DOHH2 (cell line): ENCODE results near the gene DNAJC25.

ENCODE experiments used
- H3F3A ChIP-seq: fragments of 200-600 bp; sonication (generic), shearing (Covaris generic); 2 replicates; pipeline ENCODE4 v1.6.0; 2016; ENCODE audit warnings: antibody characterized with exemption, mild to moderate bottlenecking; ENCODE audit not compliant: control insufficient read depth, insufficient read depth
- H3K27ac ChIP-seq: fragments of 200-600 bp; sonication (generic); 2 replicates; pipeline ENCODE4 v1.5.1; 2014; ENCODE audit warnings: low read depth, mild to moderate bottlenecking, low read length, moderate library complexity
- H3K27me3 ChIP-seq: fragments of 200-600 bp; sonication (generic); 2 replicates; pipeline ENCODE4 v1.6.1; 2014; ENCODE audit warnings: mild to moderate bottlenecking, low read length, mixed read lengths; ENCODE audit not compliant: control insufficient read depth
- H3K36me3 ChIP-seq: fragments of 200-600 bp; sonication (generic); 2 replicates; pipeline ENCODE4 v1.6.1; 2014; ENCODE audit warnings: mild to moderate bottlenecking, low read length, moderate library complexity, mixed read lengths; ENCODE audit not compliant: control insufficient read depth
- H3K4me1 ChIP-seq: fragments of 200-600 bp; sonication (generic); 2 replicates; pipeline ENCODE4 v1.6.1; 2014; ENCODE audit warnings: mild to moderate bottlenecking, low read length, mixed read lengths; ENCODE audit not compliant: control insufficient read depth
- H3K4me2 ChIP-seq: fragments of 200-600 bp; sonication (generic); 2 replicates; pipeline ENCODE4 v1.6.0; 2014; ENCODE audit warnings: mild to moderate bottlenecking, low read length, moderate library complexity
- H3K4me3 ChIP-seq: fragments of 200-600 bp; sonication (generic); 2 replicates; pipeline ENCODE4 v1.5.1; 2014; ENCODE audit warnings: mild to moderate bottlenecking, low read length, mixed read lengths
- H3K79me2 ChIP-seq: fragments of 200-600 bp; sonication (generic); 2 replicates; pipeline ENCODE4 v1.6.1; 2014; ENCODE audit warnings: mild to moderate bottlenecking, low read length, mixed read lengths; ENCODE audit not compliant: control insufficient read depth
- H3K9me2 ChIP-seq: fragments of 200-600 bp; sonication (generic); replicated peaks from 2 replicates; pipeline ENCODE4 v1.6.1; 2014; ENCODE audit warnings: mild to moderate bottlenecking, low read length, mixed read lengths; ENCODE audit not compliant: control insufficient read depth
- H3K9me3 ChIP-seq: fragments of 200-600 bp; sonication (generic); 2 replicates; pipeline ENCODE4 v1.6.1; 2014; ENCODE audit warnings: antibody characterized with exemption, low read length, mixed read lengths; ENCODE audit not compliant: control insufficient read depth, insufficient read depth
- H4K20me1 ChIP-seq: fragments of 200-600 bp; sonication (generic); 2 replicates; pipeline ENCODE4 v1.6.0; 2014; ENCODE audit warnings: low read depth, mild to moderate bottlenecking, antibody characterized with exemption, low read length, moderate library complexity; ENCODE audit not compliant: control insufficient read depth, insufficient read depth
- CTCF ChIP-seq: fragments of 200-600 bp; sonication (generic); IDR thresholded peaks from one replicate; pipeline ENCODE4 v1.5.1; 2014; ENCODE audit warnings: antibody characterized with exemption, mild to moderate bottlenecking, low read depth, low read length; ENCODE audit not compliant: poor library complexity, severe bottlenecking
- EZH2phosphoT487 ChIP-seq: fragments of 200-600 bp; sonication (generic); IDR thresholded peaks from 2 replicates; pipeline ENCODE4 v1.6.1; 2017; ENCODE audit warnings: borderline replicate concordance, mild to moderate bottlenecking, antibody characterized with exemption, low read length, moderate library complexity, mixed read lengths

DNAJC25 gene

GRCh38 chr9:111648066-111648465, 16.9 kb downstream of the DNAJC25 start:
- Histone ChIP-seq H3K4me3 (no peak overlapping the region), H3F3A (no peaks in the 10 kb centered on the region; the same call in 1 of the 2 replicates), H3K36me3 (peaks cover 55% of the 10 kb centered on the region), H3K27ac (no peak overlapping the region), H3K4me2 (no peak overlapping the region), H3K9me3 (no peaks in the 10 kb centered on the region), H3K27me3 (no peaks in the 10 kb centered on the region), H3K4me1 (no peaks in the 10 kb centered on the region), H4K20me1 (0 out of 2 replicates have a peak, but pooled peaks cover 3% of the 10 kb centered on the region), H3K9me2 (no peaks in the 10 kb centered on the region), H3K79me2 (peaks cover 19% of the 10 kb centered on the region)
- TF ChIP-seq EZH2phosphoT487, result no peak
- no peak for TF ChIP-seq CTCF

GRCh38 chr9:111649016-111649415, 17.9 kb downstream of the DNAJC25 start:
- Histone ChIP-seq H3K9me3 (no peaks in the 10 kb centered on the region), H3K4me1 (no peaks in the 10 kb centered on the region), H3K79me2 (peaks cover 14% of the 10 kb centered on the region), H3F3A (no peaks in the 10 kb centered on the region; the same call in 1 of the 2 replicates), H3K4me3 (no peak overlapping the region), H3K4me2 (no peak overlapping the region), H3K27ac (no peak overlapping the region), H4K20me1 (0 out of 2 replicates have a peak, but pooled peaks cover 3% of the 10 kb centered on the region), H3K9me2 (no peaks in the 10 kb centered on the region), H3K36me3 (peaks cover 62% of the 10 kb centered on the region), H3K27me3 (no peaks in the 10 kb centered on the region)
- TF ChIP-seq CTCF, result no peak
- no peak for TF ChIP-seq EZH2phosphoT487

- no peak overlapping the region for H3K4me3 ChIP-seq
- H3K9me3 ChIP-seq, result no peaks in the 10 kb centered on the region
- H3F3A ChIP-seq, result peaks cover 2% of the 10 kb centered on the region; the same call in 1 of the 2 replicates
- no peaks in the 10 kb centered on the region for H3K79me2 ChIP-seq
- H4K20me1 ChIP-seq, result no peaks in the 10 kb centered on the region
- no peak for TF ChIP-seq EZH2phosphoT487
- no peaks in the 10 kb centered on the region for H3K9me2 ChIP-seq
- no peak overlapping the region for H3K4me2 ChIP-seq
- H3K36me3 ChIP-seq, result peaks cover 18% of the 10 kb centered on the region
- H3K27ac ChIP-seq, result no peak overlapping the region
- no peaks in the 10 kb centered on the region for H3K27me3 ChIP-seq
- H3K4me1 ChIP-seq, result peaks cover 7% of the 10 kb centered on the region
Observed at GRCh38 chr9:111657051-111657450, 25.9 kb downstream of the DNAJC25 start.

GRCh38 chr9:111658943-111659342, 27.8 kb downstream of the DNAJC25 start:
- peaks cover 7% of the 10 kb centered on the region for H3K36me3 ChIP-seq
- no peaks in the 10 kb centered on the region for H3K9me3 ChIP-seq
- H3K4me2 ChIP-seq, result no peak overlapping the region
- H3K79me2 ChIP-seq, result peaks cover 6% of the 10 kb centered on the region
- peaks cover 8% of the 10 kb centered on the region; the same call in 1 of the 2 replicates for H3F3A ChIP-seq
- no peaks in the 10 kb centered on the region for H3K9me2 ChIP-seq
- H4K20me1 ChIP-seq, result no peaks in the 10 kb centered on the region
- H3K27ac ChIP-seq, result no peak overlapping the region
- peaks cover 21% of the 10 kb centered on the region for H3K4me1 ChIP-seq
- no peaks in the 10 kb centered on the region for H3K27me3 ChIP-seq
- TF ChIP-seq CTCF, result no peak
- TF ChIP-seq EZH2phosphoT487, result no peak
- H3K4me3 ChIP-seq, result no peak overlapping the region
